ENCODE results near the gene MAP2K3.

The MAP2K3 gene

DNA sequence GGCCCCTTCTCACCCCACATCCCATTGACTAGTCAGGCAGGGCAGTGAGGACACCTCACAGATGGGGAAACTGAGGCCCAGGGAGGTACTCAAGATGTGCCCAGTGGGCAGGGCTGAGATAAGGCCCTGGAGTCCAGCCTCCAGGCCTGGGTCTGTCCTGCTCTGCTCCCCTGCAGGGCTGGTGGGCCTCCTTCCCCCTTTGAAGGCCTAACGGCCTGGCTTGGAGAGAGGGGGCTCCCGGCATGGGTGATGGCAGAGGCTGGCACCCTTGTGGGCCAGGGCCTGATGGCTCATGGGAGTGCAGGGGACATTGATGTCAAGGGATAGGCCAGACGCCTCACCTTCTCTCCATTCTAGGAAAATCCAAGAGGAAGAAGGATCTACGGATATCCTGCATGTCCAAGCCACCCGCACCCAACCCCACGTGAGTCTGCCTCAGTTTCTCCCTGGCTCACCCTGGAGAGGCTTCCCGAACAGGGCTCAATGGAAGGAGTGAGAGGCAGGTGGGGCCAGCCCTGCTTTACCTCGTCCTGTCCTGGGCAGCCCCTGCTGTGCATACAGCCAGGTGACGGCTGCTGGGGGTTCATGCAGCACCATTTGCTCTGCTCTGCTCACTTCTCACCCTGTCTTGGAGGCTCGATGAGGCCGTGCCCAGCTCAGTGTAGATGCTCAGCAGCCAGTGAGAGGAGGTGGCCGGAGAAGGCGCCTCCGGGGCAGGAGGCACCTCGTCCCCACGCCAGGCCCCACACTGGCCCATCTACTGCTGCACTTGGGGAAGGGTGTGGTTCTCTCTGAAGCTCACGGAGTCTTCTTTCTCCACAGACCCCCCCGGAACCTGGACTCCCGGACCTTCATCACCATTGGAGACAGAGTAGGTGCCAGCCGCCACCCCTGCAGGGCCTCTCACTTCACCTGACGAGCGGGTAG is 13.8 kb downstream of the MAP2K3 start:
- TF ChIP-seq ZNF8 (CRISPR knock-in tag; IDR thresholded peaks at IDR 0.05), result no peak
- no peak for TF ChIP-seq ZC3H10 (CRISPR knock-in tag; IDR thresholded peaks at IDR 0.05)
- TF ChIP-seq TCF4 (CRISPR knock-in tag; IDR thresholded peaks at IDR 0.05; ENCODE audit: borderline replicate concordance), result no peak
- TF ChIP-seq, protein P1, sequence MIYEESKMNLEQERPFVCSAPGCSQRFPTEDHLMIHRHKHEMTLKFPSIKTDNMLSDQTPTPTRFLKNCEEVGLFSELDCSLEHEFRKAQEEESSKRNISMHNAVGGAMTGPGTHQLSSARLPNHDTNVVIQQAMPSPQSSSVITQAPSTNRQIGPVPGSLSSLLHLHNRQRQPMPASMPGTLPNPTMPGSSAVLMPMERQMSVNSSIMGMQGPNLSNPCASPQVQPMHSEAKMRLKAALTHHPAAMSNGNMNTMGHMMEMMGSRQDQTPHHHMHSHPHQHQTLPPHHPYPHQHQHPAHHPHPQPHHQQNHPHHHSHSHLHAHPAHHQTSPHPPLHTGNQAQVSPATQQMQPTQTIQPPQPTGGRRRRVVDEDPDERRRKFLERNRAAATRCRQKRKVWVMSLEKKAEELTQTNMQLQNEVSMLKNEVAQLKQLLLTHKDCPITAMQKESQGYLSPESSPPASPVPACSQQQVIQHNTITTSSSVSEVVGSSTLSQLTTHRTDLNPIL (CRISPR knock-in tag; IDR thresholded peaks at IDR 0.05; ENCODE audit: low read depth), result no peak
- no peak for TF ChIP-seq ZNF565 (CRISPR knock-in tag; conservative IDR thresholded peaks at IDR 0.05; ENCODE audit: low read depth)
- no peak for TF ChIP-seq PPARA (CRISPR knock-in tag; IDR thresholded peaks at IDR 0.05; ENCODE audit: borderline replicate concordance)
- TF ChIP-seq, protein P2, sequence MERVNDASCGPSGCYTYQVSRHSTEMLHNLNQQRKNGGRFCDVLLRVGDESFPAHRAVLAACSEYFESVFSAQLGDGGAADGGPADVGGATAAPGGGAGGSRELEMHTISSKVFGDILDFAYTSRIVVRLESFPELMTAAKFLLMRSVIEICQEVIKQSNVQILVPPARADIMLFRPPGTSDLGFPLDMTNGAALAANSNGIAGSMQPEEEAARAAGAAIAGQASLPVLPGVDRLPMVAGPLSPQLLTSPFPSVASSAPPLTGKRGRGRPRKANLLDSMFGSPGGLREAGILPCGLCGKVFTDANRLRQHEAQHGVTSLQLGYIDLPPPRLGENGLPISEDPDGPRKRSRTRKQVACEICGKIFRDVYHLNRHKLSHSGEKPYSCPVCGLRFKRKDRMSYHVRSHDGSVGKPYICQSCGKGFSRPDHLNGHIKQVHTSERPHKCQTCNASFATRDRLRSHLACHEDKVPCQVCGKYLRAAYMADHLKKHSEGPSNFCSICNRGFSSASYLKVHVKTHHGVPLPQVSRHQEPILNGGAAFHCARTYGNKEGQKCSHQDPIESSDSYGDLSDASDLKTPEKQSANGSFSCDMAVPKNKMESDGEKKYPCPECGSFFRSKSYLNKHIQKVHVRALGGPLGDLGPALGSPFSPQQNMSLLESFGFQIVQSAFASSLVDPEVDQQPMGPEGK (CRISPR knock-in tag; IDR thresholded peaks at IDR 0.05; ENCODE audit: borderline replicate concordance), result no peak
- TF ChIP-seq OSR1 (CRISPR knock-in tag; IDR thresholded peaks at IDR 0.05), result no peak
- no peak for TF ChIP-seq GLIS3 (CRISPR knock-in tag; IDR thresholded peaks at IDR 0.05)
- no peak for TF ChIP-seq RARB (CRISPR knock-in tag; IDR thresholded peaks at IDR 0.05)
- no peak for TF ChIP-seq ISL1 (CRISPR knock-in tag; IDR thresholded peaks at IDR 0.05)
- no peak for TF ChIP-seq TOX (CRISPR knock-in tag; IDR thresholded peaks at IDR 0.05; ENCODE audit: borderline replicate concordance)
- TF ChIP-seq BACH2 (CRISPR knock-in tag; IDR thresholded peaks at IDR 0.05; ENCODE audit: borderline replicate concordance), result no peak
- TF ChIP-seq, protein P3, sequence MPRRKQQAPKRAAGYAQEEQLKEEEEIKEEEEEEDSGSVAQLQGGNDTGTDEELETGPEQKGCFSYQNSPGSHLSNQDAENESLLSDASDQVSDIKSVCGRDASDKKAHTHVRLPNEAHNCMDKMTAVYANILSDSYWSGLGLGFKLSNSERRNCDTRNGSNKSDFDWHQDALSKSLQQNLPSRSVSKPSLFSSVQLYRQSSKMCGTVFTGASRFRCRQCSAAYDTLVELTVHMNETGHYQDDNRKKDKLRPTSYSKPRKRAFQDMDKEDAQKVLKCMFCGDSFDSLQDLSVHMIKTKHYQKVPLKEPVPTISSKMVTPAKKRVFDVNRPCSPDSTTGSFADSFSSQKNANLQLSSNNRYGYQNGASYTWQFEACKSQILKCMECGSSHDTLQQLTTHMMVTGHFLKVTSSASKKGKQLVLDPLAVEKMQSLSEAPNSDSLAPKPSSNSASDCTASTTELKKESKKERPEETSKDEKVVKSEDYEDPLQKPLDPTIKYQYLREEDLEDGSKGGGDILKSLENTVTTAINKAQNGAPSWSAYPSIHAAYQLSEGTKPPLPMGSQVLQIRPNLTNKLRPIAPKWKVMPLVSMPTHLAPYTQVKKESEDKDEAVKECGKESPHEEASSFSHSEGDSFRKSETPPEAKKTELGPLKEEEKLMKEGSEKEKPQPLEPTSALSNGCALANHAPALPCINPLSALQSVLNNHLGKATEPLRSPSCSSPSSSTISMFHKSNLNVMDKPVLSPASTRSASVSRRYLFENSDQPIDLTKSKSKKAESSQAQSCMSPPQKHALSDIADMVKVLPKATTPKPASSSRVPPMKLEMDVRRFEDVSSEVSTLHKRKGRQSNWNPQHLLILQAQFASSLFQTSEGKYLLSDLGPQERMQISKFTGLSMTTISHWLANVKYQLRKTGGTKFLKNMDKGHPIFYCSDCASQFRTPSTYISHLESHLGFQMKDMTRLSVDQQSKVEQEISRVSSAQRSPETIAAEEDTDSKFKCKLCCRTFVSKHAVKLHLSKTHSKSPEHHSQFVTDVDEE (CRISPR knock-in tag; IDR thresholded peaks at IDR 0.05), result no peak
- TF ChIP-seq ZFP3 (CRISPR knock-in tag; IDR thresholded peaks at IDR 0.05), result no peak
- TF ChIP-seq SNAI2 (CRISPR knock-in tag; IDR thresholded peaks at IDR 0.05), result no peak
- no peak for TF ChIP-seq ZNF70 (CRISPR knock-in tag; IDR thresholded peaks at IDR 0.05)
- TF ChIP-seq ZFP30 (CRISPR knock-in tag; IDR thresholded peaks at IDR 0.05), result no peak
- TF ChIP-seq, protein P4, sequence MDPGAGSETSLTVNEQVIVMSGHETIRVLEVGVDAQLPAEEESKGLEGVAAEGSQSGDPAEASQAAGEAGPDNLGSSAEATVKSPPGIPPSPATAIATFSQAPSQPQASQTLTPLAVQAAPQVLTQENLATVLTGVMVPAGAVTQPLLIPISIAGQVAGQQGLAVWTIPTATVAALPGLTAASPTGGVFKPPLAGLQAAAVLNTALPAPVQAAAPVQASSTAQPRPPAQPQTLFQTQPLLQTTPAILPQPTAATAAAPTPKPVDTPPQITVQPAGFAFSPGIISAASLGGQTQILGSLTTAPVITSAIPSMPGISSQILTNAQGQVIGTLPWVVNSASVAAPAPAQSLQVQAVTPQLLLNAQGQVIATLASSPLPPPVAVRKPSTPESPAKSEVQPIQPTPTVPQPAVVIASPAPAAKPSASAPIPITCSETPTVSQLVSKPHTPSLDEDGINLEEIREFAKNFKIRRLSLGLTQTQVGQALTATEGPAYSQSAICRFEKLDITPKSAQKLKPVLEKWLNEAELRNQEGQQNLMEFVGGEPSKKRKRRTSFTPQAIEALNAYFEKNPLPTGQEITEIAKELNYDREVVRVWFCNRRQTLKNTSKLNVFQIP (CRISPR knock-in tag; IDR thresholded peaks at IDR 0.05; ENCODE audit: borderline replicate concordance, low read depth), result no peak

DNA sequence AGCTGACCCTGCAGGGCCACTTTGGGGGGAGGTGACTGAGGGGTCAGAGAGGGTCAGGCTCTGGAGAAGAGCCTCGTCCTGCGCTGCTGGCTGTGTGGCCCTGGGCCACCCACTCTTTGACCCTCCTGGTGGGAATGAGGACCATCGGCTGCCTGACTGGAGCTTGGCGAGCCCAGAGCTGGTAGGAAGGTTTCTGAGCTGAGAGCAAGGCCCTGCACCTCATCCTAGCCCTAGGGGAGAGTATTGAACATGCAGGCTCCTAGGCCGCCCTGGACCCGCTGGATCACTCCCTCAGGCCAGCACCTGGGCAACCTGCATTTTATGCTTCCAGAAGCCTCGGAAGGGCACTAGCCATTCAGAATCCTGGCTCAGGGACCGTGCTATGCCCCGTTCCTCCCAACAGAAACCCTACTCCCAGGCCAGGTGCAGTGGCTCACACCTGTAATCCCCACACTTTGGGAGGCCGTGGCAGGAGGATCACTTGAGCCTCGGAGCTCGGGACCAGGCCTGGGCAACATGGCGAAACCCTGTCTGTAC is 14.5 kb downstream of the MAP2K3 start:
- TF ChIP-seq TOX (CRISPR knock-in tag; IDR thresholded peaks at IDR 0.05; ENCODE audit: borderline replicate concordance), result no peak
- no peak for ATAC-seq

More for the DNA sequence above, 13.8 kb downstream of the MAP2K3 start:
- no peak for ATAC-seq

DNA sequence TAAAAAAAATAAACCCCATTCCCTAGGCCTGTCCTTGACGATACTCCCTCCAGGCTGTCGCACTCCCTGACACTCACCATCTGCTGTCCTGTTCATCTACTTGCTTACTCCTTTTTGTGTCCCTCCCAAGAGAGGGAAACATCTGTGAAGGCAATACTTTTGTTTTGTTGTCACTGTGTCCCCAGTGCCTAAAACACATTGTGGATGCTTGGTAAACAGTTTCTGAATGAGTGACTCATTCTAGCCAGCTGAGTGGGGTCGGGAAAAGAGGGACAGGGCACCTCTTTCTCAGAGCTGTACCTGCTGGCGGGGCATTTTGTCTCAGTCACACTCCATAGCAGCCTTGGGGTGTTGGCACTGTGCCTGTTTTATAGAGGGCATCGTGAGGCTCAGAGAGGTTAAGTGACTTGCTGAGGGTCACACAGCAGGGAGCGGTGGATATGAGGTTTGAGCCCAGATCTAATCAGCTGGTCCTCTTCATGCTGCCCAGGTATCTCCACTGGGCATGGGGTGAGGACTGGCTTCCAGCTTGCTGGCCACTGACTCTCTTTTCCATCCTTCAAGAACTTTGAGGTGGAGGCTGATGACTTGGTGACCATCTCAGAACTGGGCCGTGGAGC is 15.6 kb downstream of the MAP2K3 start:
- no peak for ATAC-seq
- no peak for TF ChIP-seq ZNF8 (CRISPR knock-in tag; IDR thresholded peaks at IDR 0.05)
- TF ChIP-seq TCF4 (CRISPR knock-in tag; IDR thresholded peaks at IDR 0.05; ENCODE audit: borderline replicate concordance), result no peak
- no peak for TF ChIP-seq CSDC2 (CRISPR knock-in tag; IDR thresholded peaks at IDR 0.05)
- TF ChIP-seq BACH2 (CRISPR knock-in tag; IDR thresholded peaks at IDR 0.05; ENCODE audit: borderline replicate concordance), result no peak
- no peak for TF ChIP-seq TOX (CRISPR knock-in tag; IDR thresholded peaks at IDR 0.05; ENCODE audit: borderline replicate concordance)
- TF ChIP-seq ESRRG (CRISPR knock-in tag; IDR thresholded peaks at IDR 0.05), result no peak
- TF ChIP-seq ISL1 (CRISPR knock-in tag; IDR thresholded peaks at IDR 0.05), result no peak
- TF ChIP-seq, protein P4 (CRISPR knock-in tag; IDR thresholded peaks at IDR 0.05; ENCODE audit: borderline replicate concordance, low read depth), result no peak
- TF ChIP-seq OSR1 (CRISPR knock-in tag; IDR thresholded peaks at IDR 0.05), result no peak
- TF ChIP-seq, protein P5, sequence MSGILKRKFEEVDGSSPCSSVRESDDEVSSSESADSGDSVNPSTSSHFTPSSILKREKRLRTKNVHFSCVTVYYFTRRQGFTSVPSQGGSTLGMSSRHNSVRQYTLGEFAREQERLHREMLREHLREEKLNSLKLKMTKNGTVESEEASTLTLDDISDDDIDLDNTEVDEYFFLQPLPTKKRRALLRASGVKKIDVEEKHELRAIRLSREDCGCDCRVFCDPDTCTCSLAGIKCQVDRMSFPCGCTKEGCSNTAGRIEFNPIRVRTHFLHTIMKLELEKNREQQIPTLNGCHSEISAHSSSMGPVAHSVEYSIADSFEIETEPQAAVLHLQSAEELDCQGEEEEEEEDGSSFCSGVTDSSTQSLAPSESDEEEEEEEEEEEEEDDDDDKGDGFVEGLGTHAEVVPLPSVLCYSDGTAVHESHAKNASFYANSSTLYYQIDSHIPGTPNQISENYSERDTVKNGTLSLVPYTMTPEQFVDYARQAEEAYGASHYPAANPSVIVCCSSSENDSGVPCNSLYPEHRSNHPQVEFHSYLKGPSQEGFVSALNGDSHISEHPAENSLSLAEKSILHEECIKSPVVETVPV (CRISPR knock-in tag; IDR thresholded peaks at IDR 0.05), result no peak
- TF ChIP-seq, protein P2 (CRISPR knock-in tag; IDR thresholded peaks at IDR 0.05; ENCODE audit: borderline replicate concordance), result no peak
- no peak for TF ChIP-seq ZFP30 (CRISPR knock-in tag; IDR thresholded peaks at IDR 0.05)
- no peak for TF ChIP-seq ZC3H10 (CRISPR knock-in tag; IDR thresholded peaks at IDR 0.05)
- TF ChIP-seq ZFP3 (CRISPR knock-in tag; IDR thresholded peaks at IDR 0.05), result no peak
